Ovary (tissue), 9 donors: Measurements from ENCODE around the gene SLC6A18. TPM values are rescaled to one million over a fixed set of nuclear protein-coding genes. Genes with fewer than 3 reads are reported as not detected.
"Not testable (repeated sequence)": the region's sequence is repeated elsewhere in the genome, so short reads cannot be mapped to it uniquely, and the experiment has no call there.

Experiments
- DNase-seq, 5 donors: peaks; one replicate each; pipeline ENCODE4 v3.0.0-alpha.2; 2019 to 2020
- H3K27ac ChIP-seq, 2 donors: fragments of 200-600 bp; one replicate each; pipeline versions ENCODE4 v1.5.1 to v1.8.0; 2019 to 2022
- H3K27me3 ChIP-seq: fragments of 200-600 bp; one replicate; pipeline ENCODE4 v1.8.0; 2022
- H3K36me3 ChIP-seq: fragments of 200-600 bp; sonication (generic); one replicate; pipeline ENCODE4 v1.5.1; 2019
- H3K4me1 ChIP-seq: one replicate; pipeline ENCODE4 v1.8.1; 2013; ENCODE audit warnings: mild to moderate bottlenecking, moderate library complexity; ENCODE audit not compliant: insufficient read depth
- H3K4me3 ChIP-seq: fragments of 200-600 bp; sonication (generic); one replicate; pipeline ENCODE4 v1.5.1; 2017
- H3K9me3 ChIP-seq, 2 donors: fragments of 200-600 bp in 1 of 2; sonication (generic) in 1 of 2; one replicate each; pipeline versions ENCODE4 v1.5.1 to v1.8.1; 2013 to 2019; ENCODE audit warnings: mild to moderate bottlenecking in 1 of 2, moderate library complexity in 1 of 2
- EP300 ChIP-seq: sonication (generic); formaldehyde crosslinking; IDR thresholded peaks from one replicate; pipeline ENCODE4 v1.6.1; 2017; ENCODE audit warnings: antibody characterized with exemption
- POLR2A ChIP-seq: fragments of 450-650 bp; IDR thresholded peaks from one replicate; pipeline ENCODE4 v1.6.1; 2017; ENCODE audit warnings: antibody characterized with exemption, mild to moderate bottlenecking, moderate library complexity
- WGBS, 3 donors: extraction: QIAGEN DNeasy Blood & Tissue Kit in 1 of 3; methylation state at CpG; one replicate each; pipeline versions ENCODE4 v1.1.5 to v1.1.7; 2013 to 2017; 5-methylcytosine and 5-hydroxymethylcytosine counted together
- intact Hi-C, 4 donors: fragments of 100-400 bp; cut with DNase I; formaldehyde crosslinking; loops; one replicate each; pipeline versions ENCODE4 v1.11.0 to v1.15.1; 2022 to 2023
- polyA plus RNA-seq, 2 donors: library from polyadenylated mRNA; stranded (reverse); fragments of 200-250 nt in 1 of 2; fragments of 350-450 nt in 1 of 2; fragmentation: Illumina TruSeq in 1 of 2; extraction: RNeasy Lipid Tissue Mini Kit (QIAGEN cat#74804) in 1 of 2; gene quantifications; one replicate each; pipeline ENCODE4 v1.2.3, GENCODE V29; 2013 to 2014
- total RNA-seq, 7 donors: library from RNA; depleted of rRNA in 2 of 7; stranded (reverse); fragments of >200 nt in 2 of 7; fragmentation: NEBNext Ultra II Directional in 3 of 7; extraction: Animal tissue kit (Norgen Biotek cat#: 25700) in 3 of 7; gene quantifications; one replicate each; pipeline versions ENCODE4 v1.1.0 to v1.2.4, GENCODE V29; 2016 to 2023
- TF ChIP-seq, protein P1 (sequence below), 3 donors: fragments of 450-650 bp in 2 of 3; fragments of 200-600 bp in 1 of 3; IDR thresholded peaks; one replicate each; pipeline versions ENCODE4 v1.5.1 to v1.8.0; 2016 to 2022; ENCODE audit warnings: antibody characterized with exemption in 3 of 3, mild to moderate bottlenecking in 1 of 3
- donor health status: DM: no; HTN: no; CAD: no; lungs with moderate emphysema.
- donor health status: DM: no; HTN: no; CAD: no.
- donor health status: Bipolar disorder and iron deficiency.
- donor health status: DM: yes; HTN: yes; CAD: no.
- donor health status: DM: no; HTN: no; CAD: no.
- donor health status: DM: yes; HTN: yes; CAD: no.

Gene SLC6A18
- total and polyA plus RNA-seq, 9 donors, result not detected

- WGBS, 3 donors, result 82 to 90% (median 86%) methylated on average over 11 to 12 of the region's 12 CpGs
- TF ChIP-seq, protein P1, sequence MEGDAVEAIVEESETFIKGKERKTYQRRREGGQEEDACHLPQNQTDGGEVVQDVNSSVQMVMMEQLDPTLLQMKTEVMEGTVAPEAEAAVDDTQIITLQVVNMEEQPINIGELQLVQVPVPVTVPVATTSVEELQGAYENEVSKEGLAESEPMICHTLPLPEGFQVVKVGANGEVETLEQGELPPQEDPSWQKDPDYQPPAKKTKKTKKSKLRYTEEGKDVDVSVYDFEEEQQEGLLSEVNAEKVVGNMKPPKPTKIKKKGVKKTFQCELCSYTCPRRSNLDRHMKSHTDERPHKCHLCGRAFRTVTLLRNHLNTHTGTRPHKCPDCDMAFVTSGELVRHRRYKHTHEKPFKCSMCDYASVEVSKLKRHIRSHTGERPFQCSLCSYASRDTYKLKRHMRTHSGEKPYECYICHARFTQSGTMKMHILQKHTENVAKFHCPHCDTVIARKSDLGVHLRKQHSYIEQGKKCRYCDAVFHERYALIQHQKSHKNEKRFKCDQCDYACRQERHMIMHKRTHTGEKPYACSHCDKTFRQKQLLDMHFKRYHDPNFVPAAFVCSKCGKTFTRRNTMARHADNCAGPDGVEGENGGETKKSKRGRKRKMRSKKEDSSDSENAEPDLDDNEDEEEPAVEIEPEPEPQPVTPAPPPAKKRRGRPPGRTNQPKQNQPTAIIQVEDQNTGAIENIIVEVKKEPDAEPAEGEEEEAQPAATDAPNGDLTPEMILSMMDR (IDR thresholded peaks at IDR 0.05), result no peak
- TF ChIP-seq POLR2A (no peak), EP300 (no peak)
- no peaks in the 10 kb centered on the region for H3K9me3 ChIP-seq
- intact Hi-C loops, result no loop called here
- DNase-seq, result peak in 1 of 5 donors; percentile 8
- no peaks in the 10 kb centered on the region for H3K27me3 ChIP-seq
- H3K4me1 ChIP-seq, result no peaks in the 10 kb centered on the region
- no peaks in the 10 kb centered on the region for H3K36me3 ChIP-seq
- no peak overlapping the region for H3K27ac ChIP-seq
- no peak overlapping the region for H3K4me3 ChIP-seq
These were observed 60.0 kb downstream of the SLC6A18 start for GRCh38 chr5:1285141-1285540.

DNA sequence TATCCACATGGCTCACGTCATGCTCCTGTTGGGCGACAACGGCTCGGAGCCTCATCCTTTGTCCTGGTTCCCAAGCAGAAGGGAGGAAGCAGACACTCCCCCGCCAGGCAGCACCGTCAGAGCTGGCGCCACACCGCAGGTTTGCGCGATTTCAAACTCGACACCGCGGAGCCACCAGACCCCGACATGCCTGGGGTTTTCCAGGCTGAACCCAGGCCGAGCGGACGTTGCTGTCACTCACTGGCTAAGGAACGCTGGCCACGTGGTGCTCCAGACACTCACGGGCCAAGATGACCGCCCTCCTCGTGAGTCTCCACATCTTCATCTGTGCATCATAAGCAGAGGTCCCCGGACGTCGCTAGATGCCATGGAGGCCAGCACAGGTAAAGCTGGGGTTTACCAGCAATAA is 60.7 kb downstream of the SLC6A18 start:
- Histone ChIP-seq H3K9me3 (no peaks in the 10 kb centered on the region), H3K36me3 (no peaks in the 10 kb centered on the region), H3K4me1 (no peaks in the 10 kb centered on the region), H3K27me3 (no peaks in the 10 kb centered on the region), H3K27ac (no peak overlapping the region), H3K4me3 (no peak overlapping the region)
- TF ChIP-seq, protein P1 (IDR thresholded peaks at IDR 0.05), result no peak
- TF ChIP-seq EP300, result no peak
- TF ChIP-seq POLR2A, result no peak
- 89 to 90% (median 90%) methylated on average over 25 of the region's 25 CpGs for WGBS, 3 donors
- intact Hi-C loops, result no loop called here
- peak in 1 of 5 donors; percentile 17 for DNase-seq

DNA sequence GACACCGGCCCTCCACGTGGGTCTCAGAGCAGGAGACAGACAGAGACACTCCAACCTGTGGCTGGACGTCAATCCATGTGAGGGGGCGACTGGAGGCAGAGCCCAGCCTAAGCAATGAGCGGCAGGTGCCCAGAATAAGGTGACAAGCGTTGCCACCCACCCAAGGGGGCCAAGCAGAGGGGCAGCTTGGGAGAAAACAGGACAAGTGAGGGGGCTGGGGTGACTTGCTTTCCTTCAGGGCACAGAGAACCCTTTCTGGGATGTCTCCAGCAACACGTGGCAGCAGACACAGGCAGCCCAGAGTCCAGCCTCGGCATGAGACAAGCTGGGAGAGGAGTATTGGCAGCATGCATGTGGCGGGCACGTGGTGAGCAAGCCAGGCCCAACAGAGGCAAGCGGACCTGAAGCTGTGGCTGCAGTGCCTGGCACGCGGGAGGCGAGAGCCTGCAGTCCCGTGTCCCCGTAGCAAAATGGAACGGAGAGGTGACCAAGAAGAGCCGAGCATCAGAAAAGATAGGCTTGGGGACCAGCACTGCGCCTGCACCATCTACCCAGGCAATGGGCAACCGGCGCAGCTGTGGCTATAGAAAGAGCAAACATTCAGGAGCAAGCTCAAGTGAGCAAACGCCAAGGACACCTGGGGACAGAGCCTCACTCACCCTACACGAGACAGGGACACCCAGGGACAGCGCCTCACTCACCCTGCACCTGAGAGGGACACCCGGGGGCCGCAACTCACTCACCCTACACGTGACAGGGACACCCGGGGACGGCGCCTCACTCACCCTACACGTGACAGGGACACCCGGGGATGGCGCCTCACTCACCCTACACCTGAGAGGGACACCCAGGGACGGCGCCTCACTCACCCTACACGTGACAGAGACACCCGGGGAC is 63.5 kb downstream of the SLC6A18 start:
- 92 to 93% (median 93%) methylated on average over 37 of the region's 37 CpGs for WGBS, 3 donors

GRCh38 chr5:1289559-1289958 is 64.4 kb downstream of the SLC6A18 start:
- intact Hi-C loops, result not testable (repeated sequence)

More for the DNA sequence above, 63.5 kb downstream of the SLC6A18 start:
- peak in 1 of 5 donors; percentile 13 for DNase-seq
- H3K4me1 ChIP-seq, result no peaks in the 10 kb centered on the region
- H3K36me3 ChIP-seq, result no peaks in the 10 kb centered on the region
- H3K27me3 ChIP-seq, result no peaks in the 10 kb centered on the region
- no peak for TF ChIP-seq EP300
- no peak for TF ChIP-seq POLR2A
- TF ChIP-seq, protein P1 (IDR thresholded peaks at IDR 0.05), result no peak
- H3K4me3 ChIP-seq, result no peak overlapping the region
- H3K9me3 ChIP-seq, result no peaks in the 10 kb centered on the region
- intact Hi-C loops, result no loop called here
- no peak overlapping the region for H3K27ac ChIP-seq

DNA sequence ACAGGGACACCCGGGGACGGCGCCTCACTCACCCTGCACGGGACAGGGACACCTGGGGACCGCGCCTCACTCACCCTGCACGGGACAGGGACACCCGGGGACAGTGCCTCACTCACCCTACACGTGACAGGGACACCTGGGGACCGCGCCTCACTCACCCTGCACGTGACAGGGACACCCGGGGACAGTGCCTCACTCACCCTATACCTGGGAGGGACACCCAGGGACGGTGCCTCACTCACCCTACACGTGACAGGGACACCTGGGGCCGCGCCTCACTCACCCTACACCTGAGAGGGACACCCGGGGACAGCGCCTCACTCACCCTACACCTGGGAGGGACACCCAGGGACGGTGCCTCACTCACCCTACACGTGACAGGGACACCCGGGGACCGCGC is 65.8 kb downstream of the SLC6A18 start:
- H3K4me3 ChIP-seq, H3K4me1 ChIP-seq, intact Hi-C loops, H3K27ac ChIP-seq, H3K9me3 ChIP-seq, H3K36me3 ChIP-seq, H3K27me3 ChIP-seq: not testable (repeated sequence)
- WGBS, 3 donors, result 83 to 86% (median 86%) methylated on average over 17 to 23 of the region's 24 CpGs
- DNase-seq, result peak in 1 of 5 donors; percentile 12

More at GRCh38 chr5:1289559-1289958, 64.4 kb downstream of the SLC6A18 start:
- not testable (repeated sequence) for H3K36me3 ChIP-seq, H3K27ac ChIP-seq, H3K4me1 ChIP-seq, H3K9me3 ChIP-seq, H3K4me3 ChIP-seq, H3K27me3 ChIP-seq
- WGBS, 3 donors, result 89 to 90% methylated on average over 25 to 32 of the region's 32 CpGs; no CpG with 5 or more reads in 1 of the 3 donors
- DNase-seq, result peak in 1 of 5 donors; percentile 9
